GM12878 (cell line): ENCODE results near the gene PRR5L.

Experiments used
- BCLAF1 ChIP-seq: fragments of 450-650 bp; IDR thresholded peaks from 2 replicates; pipeline ENCODE4 v1.6.1; 2017; ENCODE audit warnings: antibody characterized with exemption, mild to moderate bottlenecking, moderate library complexity
- CTCF ChIP-seq, 3 experiments: IDR thresholded peaks in 2 of 3; conservative IDR thresholded peaks in 1 of 3; 2 replicates each; pipeline ENCODE4 v1.5.1; 2011; ENCODE audit warnings: low read depth in 3 of 3, low read length in 3 of 3, mild to moderate bottlenecking in 3 of 3, control low read depth in 2 of 3, moderate library complexity in 2 of 3, inconsistent platforms in 1 of 3, mixed read lengths in 1 of 3; ENCODE audit not compliant: control insufficient read depth in 2 of 3, insufficient read depth in 1 of 3; ENCODE audit errors: extremely low read depth in 1 of 3
- MAX ChIP-seq: IDR thresholded peaks from 2 replicates; pipeline ENCODE4 v1.6.1; 2012; ENCODE audit warnings: low read depth, low read length, improper control_type of control experiment
- NFIC ChIP-seq: IDR thresholded peaks from 2 replicates; pipeline ENCODE4 v1.6.1; 2012; ENCODE audit warnings: low read depth, mild to moderate bottlenecking, inconsistent platforms, low read length, moderate library complexity
- NKRF ChIP-seq: fragments of 450-650 bp; conservative IDR thresholded peaks from 2 replicates; pipeline ENCODE4 v1.6.1; 2017; ENCODE audit warnings: mild to moderate bottlenecking, moderate library complexity
- POLR2A ChIP-seq: IDR thresholded peaks from 2 replicates; pipeline ENCODE4 v1.6.1; 2011; ENCODE audit warnings: low read depth, mild to moderate bottlenecking, low read length
- SUPT20H ChIP-seq: IDR thresholded peaks from 2 replicates; pipeline ENCODE4 v1.6.1; 2011; ENCODE audit warnings: low read depth, mild to moderate bottlenecking, low read length, moderate library complexity, borderline replicate concordance; ENCODE audit not compliant: control insufficient read depth
- YY1 ChIP-seq: IDR thresholded peaks from 2 replicates; pipeline ENCODE4 v1.6.1; 2011; ENCODE audit warnings: low read depth, mild to moderate bottlenecking, low read length
- ZBED1 ChIP-seq: IDR thresholded peaks from 2 replicates; pipeline ENCODE4 v1.6.1; 2016; ENCODE audit warnings: borderline replicate concordance
- ZNF274 ChIP-seq: IDR thresholded peaks from one replicate; pipeline ENCODE4 v1.8.0; 2011; ENCODE audit not compliant: insufficient read length, insufficient read depth
- ZNF687 ChIP-seq: fragments of 450-650 bp; IDR thresholded peaks from 2 replicates; pipeline ENCODE4 v1.6.1; 2017; ENCODE audit warnings: mild to moderate bottlenecking, moderate library complexity

GRCh38 chr11:36492724-36493304, 196.7 kb downstream of the PRR5L start:
- TF ChIP-seq CTCF (IDR thresholded peaks at IDR 0.05 in 2 of 3, conservative IDR thresholded peaks at IDR 0.05 in 1 of 3; ENCODE audit: control insufficient read depth in 2 of 3, extremely low read depth in 1 of 3, insufficient read depth in 1 of 3, low read depth in 3 of 3, low read length in 3 of 3) (peak; percentile 67 to 79 (median 70)), NKRF (no peak), ZNF274 (no peak), BCLAF1 (no peak), MAX (no peak), SUPT20H (no peak), ZBED1 (no peak), ZNF687 (no peak), YY1 (0 out of 2 replicates have a peak, but pooled peaks have one; percentile 16), NFIC (no peak), POLR2A (no peak)
